D721Med (cell line): ENCODE measurements around the gene ZNF496.

Source experiments
- DNase-seq: peaks from one replicate; pipeline ENCODE4 v3.0.0; 2011; ENCODE audit warnings: low spot score; ENCODE audit not compliant: insufficient read length
- FAIRE-seq: peaks from 2 replicates; lab custom pipeline; 2011; peaks lifted over from hg19 to GRCh38; lab: Jason Lieb, UNC
- CTCF ChIP-seq: IDR thresholded peaks from 2 replicates; pipeline ENCODE4 v1.5.1; 2012; ENCODE audit warnings: mild to moderate bottlenecking, control low read depth; ENCODE audit not compliant: insufficient read depth; ENCODE audit errors: missing control alignments

Gene ZNF496

DNA sequence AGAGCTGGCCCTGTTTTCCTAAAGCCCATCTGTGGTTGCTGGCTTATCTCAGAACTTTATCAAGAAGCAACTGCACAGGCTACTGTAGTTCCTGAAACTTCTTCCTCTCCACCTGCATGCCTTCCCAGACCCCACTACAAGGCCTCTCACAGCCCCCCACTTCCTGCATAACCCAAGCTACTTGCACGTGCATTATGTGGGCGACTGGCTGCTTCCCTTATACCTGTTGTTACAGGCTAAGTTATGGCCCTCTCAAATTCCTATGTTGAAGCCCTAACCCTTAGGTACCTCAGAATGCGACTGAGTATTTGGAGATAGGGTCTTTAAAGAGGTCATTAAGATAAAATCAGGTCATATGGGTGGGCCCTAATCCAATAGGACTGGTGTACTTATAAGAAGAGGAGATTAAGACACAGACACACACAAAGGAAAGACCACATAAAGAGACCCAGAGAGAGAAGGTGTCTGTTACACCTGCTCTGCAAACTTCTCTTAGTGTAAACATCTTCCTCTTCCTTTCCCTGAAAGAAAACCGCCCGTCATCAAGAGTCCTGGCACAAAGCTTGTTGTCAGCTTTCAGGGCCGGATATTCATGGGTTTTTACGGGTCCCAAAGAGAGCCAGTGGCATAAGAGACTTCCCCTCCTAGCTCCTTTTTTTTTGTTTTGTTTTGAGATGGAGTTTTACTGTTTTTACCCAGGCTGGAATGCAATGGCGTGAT is 5.1 kb downstream of the ZNF496 start:
- DNase-seq (no peak), FAIRE-seq (no peak)
- no peak for TF ChIP-seq CTCF

DNA sequence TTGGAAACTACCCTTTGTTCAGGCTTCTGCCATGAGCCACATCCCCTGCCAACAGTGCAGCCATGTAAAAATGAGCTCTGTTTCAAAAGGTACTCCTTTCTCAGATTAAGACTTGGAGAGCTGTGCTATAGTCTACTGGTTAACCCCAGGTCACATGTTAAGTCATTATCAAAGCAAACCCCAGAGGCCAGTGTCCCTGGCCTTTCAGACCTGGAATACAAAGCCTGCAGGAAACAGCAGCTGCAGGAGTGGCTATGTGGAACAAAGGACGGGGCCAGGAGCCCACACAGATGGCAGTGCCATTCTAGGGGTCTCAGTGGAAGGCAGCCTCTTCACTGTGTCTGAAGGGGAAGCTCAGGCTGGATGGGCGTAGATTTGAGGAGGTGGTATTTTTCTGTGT is 6.7 kb downstream of the ZNF496 start:
- no peak for TF ChIP-seq CTCF
- FAIRE-seq (no peak), DNase-seq (no peak)

DNA sequence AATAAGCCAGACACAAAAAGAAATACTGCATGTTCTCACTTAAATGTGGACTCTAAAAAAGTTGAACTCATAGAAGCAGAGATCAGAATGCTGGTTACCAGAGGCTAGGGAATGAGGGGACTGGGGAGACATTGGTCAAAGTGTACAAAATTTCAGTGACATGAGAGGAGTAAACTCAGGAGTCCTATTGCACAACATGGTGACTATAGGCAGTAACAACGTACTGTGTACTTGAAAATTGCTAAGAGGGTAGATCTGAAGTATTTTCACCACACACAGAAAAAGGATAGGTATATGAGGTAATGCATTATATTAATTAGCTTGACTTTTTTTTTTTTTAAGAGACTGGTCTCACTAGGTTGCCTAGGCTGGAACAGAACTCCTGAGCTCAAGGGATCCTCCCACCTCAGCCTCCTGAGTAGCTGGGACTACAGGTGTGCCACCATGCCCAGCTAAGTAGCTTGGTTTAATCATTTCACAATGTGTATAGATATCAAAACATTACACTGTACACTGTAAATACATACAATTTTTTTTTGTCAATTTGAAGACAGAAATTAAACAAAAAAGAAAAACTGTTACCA is 7.4 kb downstream of the ZNF496 start:
- FAIRE-seq (no peak), DNase-seq (no peak)
- TF ChIP-seq CTCF, result no peak

- TF ChIP-seq CTCF, result no peak
- no peak for FAIRE-seq
- no peak for DNase-seq
Observed at GRCh38 chr1:247322849-247323586, 8.6 kb downstream of the ZNF496 start.

DNA sequence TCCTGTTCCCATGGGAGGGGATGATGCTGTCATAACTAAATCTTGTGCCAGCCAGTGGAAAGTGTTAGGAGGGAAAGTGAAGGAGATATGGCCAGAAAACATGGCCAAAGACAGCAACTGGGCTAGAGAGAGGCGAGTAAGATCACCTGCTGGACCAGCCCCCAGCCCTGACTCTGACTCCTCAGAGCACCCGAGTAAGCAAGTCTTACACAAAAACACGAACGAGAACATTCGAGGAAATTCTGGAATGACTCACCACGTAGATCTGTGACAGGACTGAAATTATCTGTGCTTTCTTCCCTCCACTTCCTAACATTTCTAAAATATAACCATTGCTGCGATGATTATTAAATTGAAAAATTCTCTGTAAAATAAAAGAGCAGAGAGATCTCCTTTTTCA is 9.2 kb downstream of the ZNF496 start:
- DNase-seq (no peak), FAIRE-seq (no peak)
- no peak for TF ChIP-seq CTCF

DNA sequence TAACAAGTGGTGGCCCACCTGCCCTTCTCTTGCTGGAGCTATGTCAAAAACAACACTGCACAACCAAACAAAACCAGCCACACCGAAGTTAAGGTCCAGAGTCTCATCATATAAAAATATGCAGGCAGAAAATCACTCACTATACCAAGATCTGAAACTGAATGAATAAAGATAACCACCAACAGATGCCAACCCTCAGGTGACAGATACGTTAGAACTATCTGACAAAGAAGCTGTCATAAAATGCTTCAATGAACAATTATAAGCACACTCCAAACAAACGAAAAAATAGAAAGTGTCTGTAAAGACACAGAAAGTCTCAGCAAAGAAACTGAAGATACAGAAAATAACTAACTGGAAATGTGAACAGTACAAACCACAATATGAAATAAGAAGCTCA is 14.0 kb downstream of the ZNF496 start:
- FAIRE-seq, result no peak
- TF ChIP-seq CTCF, result no peak
- DNase-seq, result no peak
